BJ (cell line): ENCODE measurements around the gene UACA. TPM values are rescaled to one million over a fixed set of nuclear protein-coding genes. Genes with fewer than 3 reads are reported as not detected.

Source experiments
- CTCF ChIA-PET: fragments of 350-600 bp; formaldehyde crosslinking; extraction: SDS; loops from one replicate; lab custom pipeline; 2021; ENCODE audit warnings: antibody characterized with exemption, inconsistent platforms; lab: Yijun Ruan, JAX
- POLR2A ChIA-PET: fragments of 300-600 bp; sonication (Branson Sonifier 250); formaldehyde crosslinking; extraction: SDS; loops from one replicate; lab custom pipeline; 2021; ENCODE audit warnings: antibody characterized with exemption; lab: Charles Lee
- DNase-seq: peaks from one replicate; pipeline ENCODE4 v3.0.0-alpha.2; 2011; ENCODE audit warnings: low read depth
- H3K27me3 ChIP-seq: 2 replicates; pipeline ENCODE4 v1.6.0; 2011; ENCODE audit warnings: low read length; ENCODE audit not compliant: control insufficient read depth, insufficient read depth
- H3K36me3 ChIP-seq: 2 replicates; pipeline ENCODE4 v1.5.1; 2011; ENCODE audit warnings: low read length; ENCODE audit not compliant: control insufficient read depth, insufficient read depth
- H3K4me3 ChIP-seq: 2 replicates; pipeline ENCODE4 v1.5.1; 2011; ENCODE audit warnings: low read depth, mild to moderate bottlenecking, control low read depth, low read length
- polyA plus RNA-seq: library from polyadenylated mRNA; depleted of rRNA; stranded (reverse); fragments of >200 nt; gene quantifications from 2 replicates; pipeline ENCODE4 v1.2.3, GENCODE V29; 2011
- TF ChIP-seq, protein P1 (sequence below): IDR thresholded peaks from 2 replicates; pipeline ENCODE4 v1.5.1; 2011; ENCODE audit warnings: low read depth, mild to moderate bottlenecking, control low read depth, inconsistent platforms, low read length, moderate library complexity; ENCODE audit not compliant: insufficient read depth

The UACA gene
- polyA plus RNA-seq, 1 experiment = 143 TPM

DNA sequence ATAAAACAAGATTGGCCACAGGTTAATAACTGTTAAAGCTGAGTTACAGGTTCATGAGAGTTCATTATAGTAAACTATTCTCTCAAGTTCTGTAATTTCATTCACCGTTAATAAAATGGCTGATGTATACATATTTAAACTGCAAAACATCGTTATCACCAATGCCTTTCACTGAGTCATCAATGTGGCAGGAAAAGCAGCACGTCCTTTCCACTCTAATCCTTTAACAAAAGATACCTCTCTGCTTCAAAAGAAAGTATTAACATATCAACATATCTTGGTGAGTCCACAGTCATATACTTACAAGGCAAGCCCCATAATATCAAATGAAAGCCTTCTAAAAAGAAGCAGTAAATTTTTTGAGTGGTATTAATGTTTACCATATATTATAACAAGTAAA is 54.5 kb downstream of the UACA start:
- ChIA-PET POLR2A (no interaction called here), CTCF (interaction anchor here (1.6 kb wide), 1 partner anchor 14 kb away, joined by 4 read pairs; no protein-coding TSS in a partner anchor)
- no peak overlapping the region for H3K4me3 ChIP-seq
- DNase-seq = no peak
- no peaks in the 10 kb centered on the region for H3K27me3 ChIP-seq
- H3K36me3 ChIP-seq = no peaks in the 10 kb centered on the region
- TF ChIP-seq, protein P1, sequence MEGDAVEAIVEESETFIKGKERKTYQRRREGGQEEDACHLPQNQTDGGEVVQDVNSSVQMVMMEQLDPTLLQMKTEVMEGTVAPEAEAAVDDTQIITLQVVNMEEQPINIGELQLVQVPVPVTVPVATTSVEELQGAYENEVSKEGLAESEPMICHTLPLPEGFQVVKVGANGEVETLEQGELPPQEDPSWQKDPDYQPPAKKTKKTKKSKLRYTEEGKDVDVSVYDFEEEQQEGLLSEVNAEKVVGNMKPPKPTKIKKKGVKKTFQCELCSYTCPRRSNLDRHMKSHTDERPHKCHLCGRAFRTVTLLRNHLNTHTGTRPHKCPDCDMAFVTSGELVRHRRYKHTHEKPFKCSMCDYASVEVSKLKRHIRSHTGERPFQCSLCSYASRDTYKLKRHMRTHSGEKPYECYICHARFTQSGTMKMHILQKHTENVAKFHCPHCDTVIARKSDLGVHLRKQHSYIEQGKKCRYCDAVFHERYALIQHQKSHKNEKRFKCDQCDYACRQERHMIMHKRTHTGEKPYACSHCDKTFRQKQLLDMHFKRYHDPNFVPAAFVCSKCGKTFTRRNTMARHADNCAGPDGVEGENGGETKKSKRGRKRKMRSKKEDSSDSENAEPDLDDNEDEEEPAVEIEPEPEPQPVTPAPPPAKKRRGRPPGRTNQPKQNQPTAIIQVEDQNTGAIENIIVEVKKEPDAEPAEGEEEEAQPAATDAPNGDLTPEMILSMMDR = no peak

DNA sequence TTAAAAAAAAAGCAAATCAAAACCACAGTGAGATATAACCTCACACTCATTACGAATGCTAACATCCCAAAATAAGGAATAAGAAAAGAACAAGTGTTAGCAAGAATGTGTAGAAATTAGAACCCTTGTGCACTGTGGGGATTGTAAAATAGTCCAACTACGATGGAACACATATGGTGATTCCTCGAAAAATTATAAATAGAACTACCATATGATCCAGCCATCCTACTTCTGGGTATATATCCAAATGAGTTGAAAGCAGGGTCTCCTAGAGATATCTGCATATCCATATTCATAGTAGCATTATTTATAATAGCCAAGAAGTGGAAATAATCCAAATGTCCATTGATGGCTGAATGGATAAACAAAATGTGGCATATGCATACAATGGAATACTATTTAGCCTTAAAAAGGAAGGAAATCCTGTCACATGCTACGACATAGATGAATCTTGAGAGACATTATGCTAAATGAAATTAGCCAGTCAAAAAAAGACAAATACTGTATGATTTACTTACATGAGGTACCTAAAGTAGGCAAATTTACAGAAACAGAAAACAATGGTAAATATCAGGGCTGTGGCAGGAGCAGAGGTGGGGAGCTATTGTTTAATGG is 55.6 kb downstream of the UACA start:
- ChIA-PET CTCF (interaction anchor here (1.6 kb wide), 1 partner anchor 15 kb away, joined by 4 read pairs; no protein-coding TSS in a partner anchor), POLR2A (no interaction called here)
- no peak for DNase-seq
- Histone ChIP-seq H3K4me3 (no peak overlapping the region), H3K36me3 (no peaks in the 10 kb centered on the region), H3K27me3 (no peaks in the 10 kb centered on the region)
- TF ChIP-seq, protein P1 = no peak

DNA sequence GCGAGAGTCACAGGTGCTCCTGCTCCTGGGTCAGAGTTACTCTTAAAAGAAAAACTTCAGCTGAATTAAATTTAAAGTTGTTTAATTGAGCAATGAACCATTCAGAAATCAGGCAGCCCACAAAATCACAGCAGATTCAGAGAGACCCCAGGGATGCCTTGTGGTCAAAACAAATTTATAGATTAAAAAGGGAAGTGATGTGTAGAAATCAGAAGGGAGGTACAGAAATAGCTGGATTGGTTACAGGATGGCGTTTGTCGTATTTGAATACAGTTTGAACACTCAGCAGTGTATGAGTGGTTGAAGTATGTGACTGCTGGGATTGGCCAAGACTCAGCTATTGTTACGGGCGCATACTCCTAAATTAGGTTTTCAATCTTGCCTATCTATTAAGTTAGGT is 58.6 kb downstream of the UACA start:
- ChIA-PET POLR2A (no interaction called here), CTCF (interaction anchor here (0.6 to 5.0 kb wide), 3 partner anchors 12 to 107 kb away, joined by 3 to 21 read pairs (median 3); no protein-coding TSS in a partner anchor)
- DNase-seq = no peak
- TF ChIP-seq, protein P1 = no peak
- no peaks in the 10 kb centered on the region for H3K36me3 ChIP-seq
- no peak overlapping the region for H3K4me3 ChIP-seq
- no peaks in the 10 kb centered on the region for H3K27me3 ChIP-seq

DNA sequence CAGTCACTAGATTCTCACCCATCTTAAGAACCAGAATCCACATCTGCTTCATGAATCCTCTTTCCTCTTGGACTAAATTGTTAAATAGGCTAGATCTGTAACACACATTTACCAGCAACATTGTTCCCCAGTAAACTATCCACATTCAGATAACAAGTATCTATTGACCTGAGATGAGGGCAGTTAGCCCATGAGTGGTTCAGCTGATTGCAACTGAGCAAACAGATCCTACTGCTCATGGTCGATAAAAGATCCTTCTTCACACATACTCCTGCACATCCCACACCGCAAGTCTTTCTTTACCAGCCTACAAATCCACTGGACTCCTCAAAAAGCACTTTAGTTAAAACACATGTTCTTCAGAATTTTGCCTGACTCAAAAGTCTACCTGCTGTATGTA is 59.2 kb downstream of the UACA start:
- CTCF ChIA-PET = interaction anchor here (0.6 to 5.0 kb wide), 5 partner anchors 12 to 171 kb away, joined by 3 to 21 read pairs (median 5); no protein-coding TSS in a partner anchor
- Histone ChIP-seq H3K36me3 (no peaks in the 10 kb centered on the region), H3K4me3 (no peak overlapping the region), H3K27me3 (no peaks in the 10 kb centered on the region)
- POLR2A ChIA-PET = no interaction called here
- TF ChIP-seq, protein P1 = no peak
- DNase-seq = no peak

DNA sequence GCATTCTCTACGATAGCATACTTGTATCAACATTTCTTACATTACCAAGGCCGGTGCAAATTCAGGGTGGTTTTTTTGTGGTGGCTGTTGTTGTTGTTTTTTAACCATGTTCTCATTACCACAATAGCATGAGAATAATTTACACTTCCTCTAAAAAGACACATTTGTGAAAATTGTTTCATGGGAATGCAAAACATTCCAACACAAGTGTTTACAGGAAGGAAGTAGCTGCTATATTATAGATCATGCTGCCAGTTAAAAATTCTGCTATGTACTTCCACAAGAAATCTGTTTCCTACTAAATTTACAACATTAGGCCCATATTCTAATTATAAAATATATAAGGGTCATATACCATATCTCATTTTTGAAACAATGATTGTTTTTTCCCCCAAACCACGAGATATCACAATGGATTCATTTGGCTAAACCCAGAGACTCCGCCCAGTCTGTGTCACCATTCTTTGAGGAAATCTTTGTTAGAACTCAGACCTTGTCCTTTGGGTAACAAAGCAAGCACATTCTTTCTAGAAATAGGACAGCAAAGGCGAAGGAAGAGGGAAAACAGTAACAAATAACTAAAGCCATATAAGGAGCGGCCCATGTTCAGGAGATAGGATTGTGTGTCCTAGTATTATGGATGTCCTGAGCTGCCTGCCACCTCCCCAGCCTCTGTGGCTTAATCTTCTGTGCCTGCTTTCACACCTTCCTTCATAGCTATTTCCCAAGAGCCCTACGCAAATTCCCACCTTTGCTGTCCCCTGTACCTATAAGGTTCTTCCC is 60.1 kb downstream of the UACA start:
- TF ChIP-seq, protein P1 = no peak
- CTCF ChIA-PET = interaction anchor here (1.2 to 5.0 kb wide), 4 partner anchors 14 to 172 kb away, joined by 3 to 21 read pairs (median 12); no protein-coding TSS in a partner anchor
- no peak overlapping the region for H3K4me3 ChIP-seq

More for the DNA sequence above, 60.1 kb downstream of the UACA start:
- DNase-seq = no peak
- POLR2A ChIA-PET = no interaction called here
- H3K27me3 ChIP-seq = no peaks in the 10 kb centered on the region
- no peaks in the 10 kb centered on the region for H3K36me3 ChIP-seq
